HG02885 (cell line): ENCODE results near the gene ZFYVE9.
"Not testable (repeated sequence)": the region's sequence is repeated elsewhere in the genome, so short reads cannot be mapped to it uniquely, and the experiment has no call there.

Experiments
- ATAC-seq: cut with Tn5 transposase; IDR thresholded peaks from one replicate; pipeline ENCODE4 v1.9.1; 2021; ENCODE audit warnings: mild to moderate bottlenecking; ENCODE audit not compliant: unreplicated experiment, poor library complexity

ZFYVE9 gene

GRCh38 chr1:52365746-52366516, 224.0 kb downstream of the ZFYVE9 start, which contains the start of gene CC2D1B:
TSS of gene CC2D1B (minus strand) at chr1:52366205. CDS start at chr1:52364620, 1,585 bp downstream.
- ATAC-seq, result peak; percentile 90

GRCh38 chr1:52366517-52366827, 224.6 kb downstream of the ZFYVE9 start:
- no peak for ATAC-seq

- no peak for ATAC-seq
Observed at GRCh38 chr1:52367272-52367671, 225.4 kb downstream of the ZFYVE9 start.

GRCh38 chr1:52368383-52369172, 226.7 kb downstream of the ZFYVE9 start:
- ATAC-seq, result no peak

GRCh38 chr1:52369851-52370250, 228.0 kb downstream of the ZFYVE9 start:
- ATAC-seq, result not testable (repeated sequence)

- no peak for ATAC-seq
Observed at GRCh38 chr1:52385376-52385775, 243.5 kb downstream of the ZFYVE9 start.

GRCh38 chr1:52386458-52386857, 244.6 kb downstream of the ZFYVE9 start:
- no peak for ATAC-seq

- ATAC-seq, result no peak
Observed at GRCh38 chr1:52393174-52393573, 251.3 kb downstream of the ZFYVE9 start.
